GM19099 (cell line): Measurements from ENCODE around the gene CHRNA3.

Source experiments
- POLR2A ChIP-seq: IDR thresholded peaks from 3 replicates; pipeline ENCODE4 v1.6.1; 2011; ENCODE audit warnings: low read depth; ENCODE audit not compliant: insufficient read length; ENCODE audit errors: extremely low read depth

CHRNA3 gene

GRCh38 chr15:78550815-78551214 is 70.0 kb downstream of the CHRNA3 start:
- no peak for TF ChIP-seq POLR2A

- TF ChIP-seq POLR2A = no peak
Observed at GRCh38 chr15:78550194-78550593, 70.6 kb downstream of the CHRNA3 start.
